Subcutaneous adipose tissue (tissue), 4 donors: ENCODE data around the gene ESX1. TPM values are rescaled to one million over a fixed set of nuclear protein-coding genes. Genes with fewer than 3 reads are reported as not detected.

Experiments used
- CTCF ChIP-seq: fragments of 450-650 bp; IDR thresholded peaks from one replicate; pipeline ENCODE4 v1.5.1; 2016; ENCODE audit warnings: low read depth, mild to moderate bottlenecking, control low read depth, antibody characterized with exemption, moderate library complexity
- total RNA-seq, 4 donors: library from RNA; depleted of rRNA; stranded (reverse); fragments of >200 nt; gene quantifications; one replicate each; pipeline ENCODE4 v1.1.0, GENCODE V29; 2016

The ESX1 gene
- not detected for total RNA-seq

GRCh38 chrX:104254442-104255115 is at the start of gene ESX1:
TSS of gene ESX1 (minus strand) at chrX:104254933. CDS start at chrX:104254849, 84 bp downstream.
- TF ChIP-seq CTCF, result no peak

- no peak for TF ChIP-seq CTCF
Observed at GRCh38 chrX:104295636-104296035, 40.9 kb upstream of the ESX1 start.

- TF ChIP-seq CTCF, result no peak
Observed at GRCh38 chrX:104288961-104289360, 34.2 kb upstream of the ESX1 start.

GRCh38 chrX:104288269-104288668 is 33.5 kb upstream of the ESX1 start:
- no peak for TF ChIP-seq CTCF

GRCh38 chrX:104285201-104285600 is 30.5 kb upstream of the ESX1 start:
- TF ChIP-seq CTCF, result no peak

GRCh38 chrX:104284507-104284906 is 29.8 kb upstream of the ESX1 start:
- TF ChIP-seq CTCF, result no peak

- no peak for TF ChIP-seq CTCF
Observed at GRCh38 chrX:104282166-104282725, 27.5 kb upstream of the ESX1 start.
